Measurements from ENCODE around the gene BEND5. TPM values are rescaled to one million over a fixed set of nuclear protein-coding genes. Genes with fewer than 3 reads are reported as not detected.

BEND5 gene
- total and polyA plus RNA-seq, 10 of the 15 experiments (the other 5 are each of a cell fraction or from before 2014, with no cell fraction given) = 0.26 TPM; not detected in 9

DNA sequence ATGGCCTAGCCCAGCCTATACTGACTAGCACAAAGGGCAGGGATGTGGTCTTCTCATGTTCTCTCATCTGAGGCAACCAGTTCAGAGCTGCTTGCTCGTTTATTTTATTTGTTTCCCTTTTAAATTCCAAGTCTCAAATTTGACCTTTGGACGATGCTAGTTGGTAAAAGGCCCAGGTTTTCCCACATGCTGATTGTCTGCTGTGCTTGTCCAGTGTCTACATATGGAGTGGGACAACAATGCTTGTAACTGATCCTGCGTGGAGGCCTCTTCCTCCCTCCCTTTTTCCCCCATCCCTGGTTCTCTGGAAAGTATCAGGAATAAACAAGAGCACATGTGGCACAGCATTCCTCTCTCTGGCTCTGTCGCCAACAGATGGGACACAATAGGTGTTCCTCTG lies 34.0 kb upstream of the BEND5 start (continued):
- TF ChIP-seq, protein P1, sequence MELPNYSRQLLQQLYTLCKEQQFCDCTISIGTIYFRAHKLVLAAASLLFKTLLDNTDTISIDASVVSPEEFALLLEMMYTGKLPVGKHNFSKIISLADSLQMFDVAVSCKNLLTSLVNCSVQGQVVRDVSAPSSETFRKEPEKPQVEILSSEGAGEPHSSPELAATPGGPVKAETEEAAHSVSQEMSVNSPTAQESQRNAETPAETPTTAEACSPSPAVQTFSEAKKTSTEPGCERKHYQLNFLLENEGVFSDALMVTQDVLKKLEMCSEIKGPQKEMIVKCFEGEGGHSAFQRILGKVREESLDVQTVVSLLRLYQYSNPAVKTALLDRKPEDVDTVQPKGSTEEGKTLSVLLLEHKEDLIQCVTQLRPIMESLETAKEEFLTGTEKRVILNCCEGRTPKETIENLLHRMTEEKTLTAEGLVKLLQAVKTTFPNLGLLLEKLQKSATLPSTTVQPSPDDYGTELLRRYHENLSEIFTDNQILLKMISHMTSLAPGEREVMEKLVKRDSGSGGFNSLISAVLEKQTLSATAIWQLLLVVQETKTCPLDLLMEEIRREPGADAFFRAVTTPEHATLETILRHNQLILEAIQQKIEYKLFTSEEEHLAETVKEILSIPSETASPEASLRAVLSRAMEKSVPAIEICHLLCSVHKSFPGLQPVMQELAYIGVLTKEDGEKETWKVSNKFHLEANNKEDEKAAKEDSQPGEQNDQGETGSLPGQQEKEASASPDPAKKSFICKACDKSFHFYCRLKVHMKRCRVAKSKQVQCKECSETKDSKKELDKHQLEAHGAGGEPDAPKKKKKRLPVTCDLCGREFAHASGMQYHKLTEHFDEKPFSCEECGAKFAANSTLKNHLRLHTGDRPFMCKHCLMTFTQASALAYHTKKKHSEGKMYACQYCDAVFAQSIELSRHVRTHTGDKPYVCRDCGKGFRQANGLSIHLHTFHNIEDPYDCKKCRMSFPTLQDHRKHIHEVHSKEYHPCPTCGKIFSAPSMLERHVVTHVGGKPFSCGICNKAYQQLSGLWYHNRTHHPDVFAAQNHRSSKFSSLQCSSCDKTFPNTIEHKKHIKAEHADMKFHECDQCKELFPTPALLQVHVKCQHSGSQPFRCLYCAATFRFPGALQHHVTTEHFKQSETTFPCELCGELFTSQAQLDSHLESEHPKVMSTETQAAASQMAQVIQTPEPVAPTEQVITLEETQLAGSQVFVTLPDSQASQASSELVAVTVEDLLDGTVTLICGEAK (IDR thresholded peaks at IDR 0.05; ENCODE audit: borderline replicate concordance) = no peak

DNA sequence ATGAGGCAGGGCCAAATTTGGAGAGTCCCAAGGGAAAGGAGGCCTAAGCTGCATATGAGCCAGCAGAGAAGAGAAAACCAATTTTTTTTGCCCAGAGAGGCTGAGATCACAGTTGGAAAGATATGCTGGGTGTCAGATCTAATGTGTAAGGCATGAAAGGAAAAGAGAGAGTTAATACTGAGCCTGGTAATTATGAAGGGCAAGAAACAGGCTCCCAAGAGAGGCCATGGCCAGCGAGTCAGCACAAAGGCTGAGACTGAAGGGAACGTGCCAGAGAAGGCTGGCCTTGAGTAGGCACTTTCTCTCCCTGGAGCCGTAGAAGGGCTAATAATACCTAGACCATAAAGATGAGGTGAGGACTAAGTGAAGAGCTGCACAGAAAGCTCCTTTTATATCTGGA lies 31.8 kb upstream of the BEND5 start:
- no peak for ATAC-seq
- ChIA-PET RAD21 (ENCODE audit: unreplicated experiment) (no interaction called here), CTCF (no interaction called here), SMC1A (ENCODE audit: uncharacterized antibody, unreplicated experiment) (no interaction called here), POLR2A (no interaction called here)
- Histone ChIP-seq H3K27ac (ENCODE audit: control insufficient read depth, insufficient read depth) (no peak overlapping the region), H3K9me3 (replicated peaks; ENCODE audit: control insufficient read depth, insufficient read depth, low read length) (no peaks in the 10 kb centered on the region; the same call in 2 of the 3 replicates), H4K20me1 (ENCODE audit: control insufficient read depth, insufficient read depth) (no peaks in the 10 kb centered on the region), H2AFZ (ENCODE audit: control insufficient read depth, low read depth, low read length) (no peak overlapping the region), H3K36me3 (ENCODE audit: control insufficient read depth in 2 of 2, insufficient read depth in 2 of 2, low read length in 1 of 2) (no peaks in the 10 kb centered on the region), H3K27me3 (replicated peaks in 1 of 2; ENCODE audit: control insufficient read depth in 2 of 2, insufficient read depth in 2 of 2, low read length in 1 of 2) (no peaks in the 10 kb centered on the region), H3K4me1 (ENCODE audit: control insufficient read depth, insufficient read depth, low read length) (no peaks in the 10 kb centered on the region), H3K9ac (ENCODE audit: control insufficient read depth, insufficient read depth, low read length) (no peak overlapping the region), H3K79me2 (ENCODE audit: control insufficient read depth, insufficient read depth, low read length) (no peaks in the 10 kb centered on the region), H3K4me2 (ENCODE audit: control insufficient read depth, insufficient read depth) (no peak overlapping the region), H3K4me3 (no peak overlapping the region)
- no peak for DNase-seq (ENCODE audit: low read depth, low spot score)
- BruUV-seq (replicated peaks) = no TSS peak
- intact Hi-C loops (cut with micrococcal nuclease; ENCODE audit: unreplicated experiment) = no loop called here
- WGBS (ENCODE audit: insufficient coverage, insufficient replicate concordance, low lambda C conversion rate, missing lambda C conversion rate) = 41% methylated on average over 3 of the region's 3 CpGs
- in situ Hi-C loops (cut with MboI) = no loop called here
- FAIRE-seq = no peak
- TF ChIP-seq NBN (IDR thresholded peaks at IDR 0.05) = no peak
- no peak for TF ChIP-seq ETV6 (conservative IDR thresholded peaks at IDR 0.05 in 1 of 2, IDR thresholded peaks at IDR 0.05 in 1 of 2; ENCODE audit: borderline replicate concordance in 1 of 2, low read depth in 1 of 2)
- no peak for TF ChIP-seq GATAD2B (conservative IDR thresholded peaks at IDR 0.05; ENCODE audit: low read depth)
- TF ChIP-seq RELA (IDR thresholded peaks at IDR 0.05; ENCODE audit: borderline replicate concordance, partially characterized antibody) = no peak
- no peak for TF ChIP-seq WRNIP1 (IDR thresholded peaks at IDR 0.05; ENCODE audit: borderline replicate concordance, low read depth, low read length)
- no peak for TF ChIP-seq ATF7 (IDR thresholded peaks at IDR 0.05; ENCODE audit: low read depth)
- TF ChIP-seq LARP7 (IDR thresholded peaks at IDR 0.05) = no peak
- no peak for TF ChIP-seq MXI1 (IDR thresholded peaks at IDR 0.05; ENCODE audit: low read depth, low read length)
- no peak for TF ChIP-seq NFIC (IDR thresholded peaks at IDR 0.05; ENCODE audit: low read depth, low read length)
- TF ChIP-seq TCF3 (IDR thresholded peaks at IDR 0.05; ENCODE audit: borderline replicate concordance, insufficient read depth, low read depth, low read length) = no peak
- TF ChIP-seq RAD51 (IDR thresholded peaks at IDR 0.05) = no peak
- TF ChIP-seq KAT2A (conservative IDR thresholded peaks at IDR 0.05; ENCODE audit: control insufficient read depth, low read depth, low read length) = no peak
- TF ChIP-seq, protein P2, sequence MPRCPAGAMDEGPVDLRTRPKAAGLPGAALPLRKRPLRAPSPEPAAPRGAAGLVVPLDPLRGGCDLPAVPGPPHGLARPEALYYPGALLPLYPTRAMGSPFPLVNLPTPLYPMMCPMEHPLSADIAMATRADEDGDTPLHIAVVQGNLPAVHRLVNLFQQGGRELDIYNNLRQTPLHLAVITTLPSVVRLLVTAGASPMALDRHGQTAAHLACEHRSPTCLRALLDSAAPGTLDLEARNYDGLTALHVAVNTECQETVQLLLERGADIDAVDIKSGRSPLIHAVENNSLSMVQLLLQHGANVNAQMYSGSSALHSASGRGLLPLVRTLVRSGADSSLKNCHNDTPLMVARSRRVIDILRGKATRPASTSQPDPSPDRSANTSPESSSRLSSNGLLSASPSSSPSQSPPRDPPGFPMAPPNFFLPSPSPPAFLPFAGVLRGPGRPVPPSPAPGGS (IDR thresholded peaks at IDR 0.05; ENCODE audit: borderline replicate concordance, insufficient read depth, low read depth, low read length, poor library complexity, severe bottlenecking) = no peak
- no peak for TF ChIP-seq ZZZ3 (IDR thresholded peaks at IDR 0.05; ENCODE audit: control insufficient read depth, insufficient read length, low read depth)
- TF ChIP-seq RAD21 (IDR thresholded peaks at IDR 0.05; ENCODE audit: insufficient read depth, low read depth, low read length) = no peak
- TF ChIP-seq BRCA1 (IDR thresholded peaks at IDR 0.05; ENCODE audit: low read depth, low read length) = no peak
- TF ChIP-seq, protein P3, sequence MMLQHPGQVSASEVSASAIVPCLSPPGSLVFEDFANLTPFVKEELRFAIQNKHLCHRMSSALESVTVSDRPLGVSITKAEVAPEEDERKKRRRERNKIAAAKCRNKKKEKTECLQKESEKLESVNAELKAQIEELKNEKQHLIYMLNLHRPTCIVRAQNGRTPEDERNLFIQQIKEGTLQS (IDR thresholded peaks at IDR 0.05; ENCODE audit: borderline replicate concordance, extremely low read depth, low read depth, low read length) = no peak
- no peak for TF ChIP-seq MYC (IDR thresholded peaks at IDR 0.05; ENCODE audit: insufficient read depth, insufficient read length, insufficient replicate concordance, low read length, severe bottlenecking)

Data from GM12878 (cell line).